ENCODE measurements around the gene SOX30.

Gene SOX30

DNA sequence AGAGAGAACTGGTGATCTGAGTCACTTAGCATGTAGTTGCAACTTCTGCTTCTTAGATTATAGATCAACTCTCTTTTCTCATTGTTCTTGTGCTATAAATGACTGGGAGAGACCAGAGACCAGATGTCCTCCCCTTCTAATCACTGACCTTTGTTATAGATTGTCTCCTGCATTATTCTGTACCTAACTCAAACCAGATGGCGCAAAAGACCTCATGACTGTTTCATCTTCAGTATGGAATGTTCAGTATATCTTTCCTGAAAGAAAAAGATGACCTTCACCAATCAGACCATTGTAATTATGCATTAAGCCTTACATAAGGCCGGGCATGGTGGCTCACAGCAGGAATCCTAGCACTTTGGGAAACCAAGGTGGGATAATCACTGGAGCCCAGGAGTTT is 46.2 kb downstream of the SOX30 start:
- H3K36me3 Mint-ChIP-seq (ENCODE audit: low read depth) = peaks cover 4% of the 10 kb centered on the region
- peak overlapping the region; percentile 75 for H3K27ac Mint-ChIP-seq
- no peak overlapping the region for H3K4me3 Mint-ChIP-seq
- H3K27me3 Mint-ChIP-seq = peaks cover 3% of the 10 kb centered on the region
- no peaks in the 10 kb centered on the region for H3K9me3 Mint-ChIP-seq
- H3K4me1 Mint-ChIP-seq (ENCODE audit: low read depth) = peaks cover 75% of the 10 kb centered on the region

- H3K4me3 Mint-ChIP-seq = peak overlapping the region; percentile 58
- peak overlapping the region; percentile 95 for H3K27ac Mint-ChIP-seq
- H3K36me3 Mint-ChIP-seq (ENCODE audit: low read depth) = peaks cover 4% of the 10 kb centered on the region
- H3K4me1 Mint-ChIP-seq (ENCODE audit: low read depth) = peaks cover 90% of the 10 kb centered on the region
- H3K9me3 Mint-ChIP-seq = no peaks in the 10 kb centered on the region
- H3K27me3 Mint-ChIP-seq = peaks cover 3% of the 10 kb centered on the region
These were observed 48.7 kb downstream of the SOX30 start for GRCh38 chr5:157603333-157604190.

- peak overlapping the region; percentile 58 for H3K4me3 Mint-ChIP-seq
- peaks cover 90% of the 10 kb centered on the region for H3K4me1 Mint-ChIP-seq (ENCODE audit: low read depth)
- no peaks in the 10 kb centered on the region for H3K9me3 Mint-ChIP-seq
- peak overlapping the region; percentile 95 for H3K27ac Mint-ChIP-seq
- no peaks in the 10 kb centered on the region for H3K27me3 Mint-ChIP-seq
- no peaks in the 10 kb centered on the region for H3K36me3 Mint-ChIP-seq (ENCODE audit: low read depth)
These were observed 49.7 kb downstream of the SOX30 start for GRCh38 chr5:157602505-157602904.

GRCh38 chr5:157600252-157600651 is 52.0 kb downstream of the SOX30 start:
- Mint-ChIP-seq H3K4me3 (no peak overlapping the region), H3K9me3 (peaks cover 4% of the 10 kb centered on the region), H3K4me1 (ENCODE audit: low read depth) (peaks cover 96% of the 10 kb centered on the region), H3K27ac (peak overlapping the region; percentile 90), H3K27me3 (no peaks in the 10 kb centered on the region), H3K36me3 (ENCODE audit: low read depth) (no peaks in the 10 kb centered on the region)

GRCh38 chr5:157599565-157599964 is 52.7 kb downstream of the SOX30 start:
- peak overlapping the region; percentile 26 for H3K4me3 Mint-ChIP-seq
- H3K4me1 Mint-ChIP-seq (ENCODE audit: low read depth) = peaks cover 97% of the 10 kb centered on the region
- no peaks in the 10 kb centered on the region for H3K27me3 Mint-ChIP-seq
- H3K36me3 Mint-ChIP-seq (ENCODE audit: low read depth) = no peaks in the 10 kb centered on the region
- H3K27ac Mint-ChIP-seq = peak overlapping the region; percentile 90
- peaks cover 4% of the 10 kb centered on the region for H3K9me3 Mint-ChIP-seq

DNA sequence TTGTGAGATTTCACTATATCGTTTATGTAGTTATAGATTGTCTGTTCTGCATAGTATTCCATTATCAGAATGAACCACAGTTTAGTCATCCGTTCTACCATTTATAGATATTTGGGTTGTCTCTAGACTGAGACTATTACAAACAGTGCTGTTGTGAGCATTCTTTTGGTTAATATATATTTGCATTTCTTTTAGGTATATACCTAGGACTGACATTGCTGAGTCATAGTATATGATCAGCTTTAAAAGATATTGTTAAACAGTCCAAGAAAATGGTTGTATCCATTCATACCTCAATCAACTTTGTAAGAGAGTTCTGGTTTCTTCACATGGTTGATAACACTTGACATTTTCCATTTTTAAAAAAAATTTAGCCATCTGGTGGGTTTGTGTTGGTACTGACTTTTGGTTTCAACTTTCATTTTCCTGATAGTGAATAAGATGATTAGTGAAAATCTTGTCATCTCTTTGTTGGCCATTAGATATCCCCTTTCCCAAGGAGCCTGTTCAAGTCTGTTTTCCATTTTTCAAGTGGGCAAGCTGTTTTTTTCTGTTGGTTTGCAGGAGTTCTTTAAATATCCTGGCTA is 53.8 kb downstream of the SOX30 start:
- peaks cover 4% of the 10 kb centered on the region for H3K9me3 Mint-ChIP-seq
- H3K27me3 Mint-ChIP-seq = peaks cover 2% of the 10 kb centered on the region
- H3K4me1 Mint-ChIP-seq (ENCODE audit: low read depth) = peaks cover 97% of the 10 kb centered on the region
- peak overlapping the region; percentile 72 for H3K27ac Mint-ChIP-seq
- H3K36me3 Mint-ChIP-seq (ENCODE audit: low read depth) = no peaks in the 10 kb centered on the region
- peak overlapping the region; percentile 30 for H3K4me3 Mint-ChIP-seq

GRCh38 chr5:157597277-157597676 is 55.0 kb downstream of the SOX30 start:
- H3K4me1 Mint-ChIP-seq (ENCODE audit: low read depth) = peaks cover 97% of the 10 kb centered on the region
- H3K4me3 Mint-ChIP-seq = peak overlapping the region; percentile 51
- H3K27me3 Mint-ChIP-seq = peaks cover 4% of the 10 kb centered on the region
- peaks cover 4% of the 10 kb centered on the region for H3K9me3 Mint-ChIP-seq
- H3K27ac Mint-ChIP-seq = peak overlapping the region; percentile 77
- no peaks in the 10 kb centered on the region for H3K36me3 Mint-ChIP-seq (ENCODE audit: low read depth)

- Mint-ChIP-seq H3K27me3 (peaks cover 10% of the 10 kb centered on the region), H3K4me1 (ENCODE audit: low read depth) (peaks cover 98% of the 10 kb centered on the region), H3K27ac (peak overlapping the region; percentile 77), H3K9me3 (peaks cover 11% of the 10 kb centered on the region), H3K4me3 (peak overlapping the region; percentile 51), H3K36me3 (ENCODE audit: low read depth) (peaks cover 6% of the 10 kb centered on the region)
These were observed 55.8 kb downstream of the SOX30 start for GRCh38 chr5:157596487-157596886.

DNA sequence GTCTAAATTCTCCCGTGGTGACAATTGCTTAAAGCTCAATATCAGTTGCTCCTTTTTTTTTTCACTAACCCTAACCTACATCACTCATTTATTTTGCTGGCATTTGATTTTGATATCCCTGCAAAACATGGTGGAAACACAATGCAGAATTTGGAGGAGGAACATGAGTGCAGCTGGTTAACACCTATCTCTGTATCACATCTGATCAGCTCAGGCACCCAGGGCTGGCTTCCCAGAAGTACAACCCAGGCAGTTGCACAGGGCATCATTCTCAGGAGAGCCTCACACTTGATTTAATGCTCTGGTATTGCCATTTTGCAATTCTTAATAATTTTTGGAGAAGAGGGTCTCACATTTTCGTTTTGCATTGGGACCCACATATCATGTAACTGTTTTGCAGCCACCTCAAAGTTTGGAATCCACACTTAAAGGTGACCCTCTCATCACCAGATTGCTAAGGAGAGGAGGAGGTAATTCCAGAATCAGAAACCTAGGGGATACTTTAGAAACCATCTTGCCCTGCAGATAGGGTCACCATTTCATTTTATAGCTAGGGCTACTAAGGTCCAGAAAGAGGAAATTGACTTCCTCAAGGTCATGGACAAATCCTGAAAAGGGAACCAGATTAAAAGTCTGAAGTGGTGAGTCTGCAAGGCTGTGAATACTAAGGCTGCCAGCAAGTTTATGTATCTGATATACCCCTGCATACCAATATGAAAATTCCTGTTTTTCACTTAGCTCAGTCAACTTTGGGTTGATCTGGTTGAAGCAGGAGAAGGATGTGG is 57.4 kb downstream of the SOX30 start:
- Mint-ChIP-seq H3K9me3 (peaks cover 11% of the 10 kb centered on the region), H3K27me3 (peaks cover 12% of the 10 kb centered on the region), H3K4me3 (no peak overlapping the region), H3K4me1 (ENCODE audit: low read depth) (peaks cover 84% of the 10 kb centered on the region), H3K27ac (peak overlapping the region; percentile 4), H3K36me3 (ENCODE audit: low read depth) (peaks cover 6% of the 10 kb centered on the region)

DNA sequence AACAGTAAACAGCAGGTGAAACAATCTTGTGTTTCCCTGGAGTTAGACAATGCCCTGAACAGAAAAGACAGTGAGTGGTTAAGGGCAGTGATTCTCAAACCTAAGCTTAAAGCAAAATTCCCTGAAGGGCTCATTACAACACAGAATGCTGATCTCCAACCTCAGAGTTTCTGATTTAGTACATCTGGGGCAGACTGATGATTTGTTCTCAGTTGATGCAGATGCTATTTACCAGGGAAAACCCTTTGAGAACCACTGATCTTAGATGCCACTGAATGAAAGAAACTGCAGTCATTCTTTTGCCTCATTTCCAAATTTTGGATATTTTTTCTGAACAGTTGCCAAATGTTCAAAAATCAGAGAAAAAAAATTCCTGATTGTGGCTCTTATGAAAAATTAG is 58.0 kb downstream of the SOX30 start:
- peaks cover 11% of the 10 kb centered on the region for H3K9me3 Mint-ChIP-seq
- H3K27ac Mint-ChIP-seq = peak overlapping the region; percentile 4
- H3K36me3 Mint-ChIP-seq (ENCODE audit: low read depth) = peaks cover 6% of the 10 kb centered on the region
- peaks cover 78% of the 10 kb centered on the region for H3K4me1 Mint-ChIP-seq (ENCODE audit: low read depth)
- H3K4me3 Mint-ChIP-seq = peak overlapping the region; percentile 19
- H3K27me3 Mint-ChIP-seq = peaks cover 15% of the 10 kb centered on the region

- Mint-ChIP-seq H3K9me3 (peaks cover 11% of the 10 kb centered on the region), H3K36me3 (ENCODE audit: low read depth) (peaks cover 6% of the 10 kb centered on the region), H3K4me3 (peak overlapping the region; percentile 45), H3K27ac (peak overlapping the region; percentile 36), H3K27me3 (peaks cover 15% of the 10 kb centered on the region), H3K4me1 (ENCODE audit: low read depth) (peaks cover 68% of the 10 kb centered on the region)
These were observed 59.0 kb downstream of the SOX30 start for GRCh38 chr5:157593052-157593757.

DNA sequence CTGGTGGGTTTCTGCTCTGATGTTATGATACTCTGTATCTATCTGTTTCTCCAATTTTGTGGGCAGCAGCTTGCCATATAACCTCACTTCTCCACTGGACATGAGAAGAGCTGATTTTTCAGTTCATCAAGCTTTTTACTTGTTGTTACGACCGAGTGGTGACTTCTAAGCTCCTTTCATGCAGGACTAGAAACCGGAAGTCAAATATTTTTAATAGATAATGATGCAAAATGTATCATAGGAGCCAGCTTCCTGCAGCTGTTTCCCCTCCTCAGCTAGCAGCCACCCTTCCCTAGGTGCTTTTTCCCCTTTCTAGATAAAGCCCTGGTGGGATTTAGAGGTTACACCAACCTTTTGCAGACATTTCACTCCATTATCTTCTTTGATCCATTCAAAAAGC is 59.6 kb downstream of the SOX30 start:
- peaks cover 11% of the 10 kb centered on the region for H3K9me3 Mint-ChIP-seq
- no peak overlapping the region for H3K27ac Mint-ChIP-seq
- H3K4me3 Mint-ChIP-seq = peak overlapping the region; percentile 45
- H3K27me3 Mint-ChIP-seq = peaks cover 20% of the 10 kb centered on the region
- peaks cover 62% of the 10 kb centered on the region for H3K4me1 Mint-ChIP-seq (ENCODE audit: low read depth)
- H3K36me3 Mint-ChIP-seq (ENCODE audit: low read depth) = peaks cover 6% of the 10 kb centered on the region

DNA sequence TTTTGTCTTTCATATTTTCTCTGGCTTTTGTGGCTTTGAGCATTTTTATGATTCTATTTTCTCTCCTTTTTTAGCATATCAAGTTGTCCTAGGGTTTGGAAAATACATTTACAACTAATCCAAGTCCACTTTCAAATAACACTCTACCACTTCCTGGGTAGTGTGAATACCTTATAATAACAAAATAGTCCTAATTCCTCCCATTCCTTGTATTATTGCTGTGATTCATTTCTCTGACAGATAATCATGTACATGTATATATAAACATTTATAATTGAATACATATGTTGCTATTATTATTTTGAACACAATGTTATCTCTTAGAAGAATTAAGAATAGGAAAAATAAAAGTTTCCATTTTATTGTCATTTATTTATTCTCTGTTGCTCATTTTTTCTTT is 61.8 kb downstream of the SOX30 start:
- Mint-ChIP-seq H3K27me3 (peaks cover 20% of the 10 kb centered on the region), H3K36me3 (ENCODE audit: low read depth) (peaks cover 6% of the 10 kb centered on the region), H3K9me3 (peaks cover 11% of the 10 kb centered on the region), H3K27ac (no peak overlapping the region), H3K4me3 (no peak overlapping the region), H3K4me1 (ENCODE audit: low read depth) (peaks cover 41% of the 10 kb centered on the region)

GRCh38 chr5:157584628-157585027 is 67.6 kb downstream of the SOX30 start:
- H3K4me3 Mint-ChIP-seq = no peak overlapping the region
- H3K9me3 Mint-ChIP-seq = peaks cover 8% of the 10 kb centered on the region
- no peak overlapping the region for H3K27ac Mint-ChIP-seq
- peaks cover 5% of the 10 kb centered on the region for H3K27me3 Mint-ChIP-seq
- H3K4me1 Mint-ChIP-seq (ENCODE audit: low read depth) = peaks cover 39% of the 10 kb centered on the region
- no peaks in the 10 kb centered on the region for H3K36me3 Mint-ChIP-seq (ENCODE audit: low read depth)

All from stimulated activated naive CD8-positive, alpha-beta T cell treated with anti-CD3 and anti-CD28 coated beads, Interleukin-15, Interleukin-2, amounts not matched to agents 100 ng/mL and 50 ng/mL, for 24 hours (primary cell).